K562 (cell line): ENCODE measurements around the gene SIGLEC1. TPM values are rescaled to one million over a fixed set of nuclear protein-coding genes. Genes with fewer than 3 reads are reported as not detected.

Experiments used
- ATAC-seq: fragments of 200-7000 bp; cut with Tn5 transposase; 3 replicates; pipeline ENCODE4 v1.9.1; 2020; ENCODE audit warnings: moderate library complexity
- BruUV-seq: library from RNA; stranded (reverse); fragments of 400-500 nt; replicated peaks from 2 replicates; lab custom pipeline; 2021; lab: Mats Ljungman, UMichigan
- CTCF ChIA-PET: fragments of 300-600 bp; formaldehyde crosslinking; extraction: SDS; loops from one replicate; lab custom pipeline; 2021; ENCODE audit warnings: low intra/inter-chr PET ratio; lab: Yijun Ruan, JAX
- POLR2A ChIA-PET: fragments of 300-600, 350-650 bp; sonication (Branson Sonifier 250); formaldehyde crosslinking; extraction: SDS; loops from one replicate; lab custom pipeline; 2021; ENCODE audit warnings: antibody characterized with exemption, inconsistent platforms; lab: Yijun Ruan, JAX
- DNase-seq, 4 experiments: peaks; one replicate each; pipeline versions ENCODE4 v3.0.0 to v3.0.0-alpha.2; 2011 to 2018; ENCODE audit warnings: low spot score in 3 of 4, mixed read lengths in 3 of 4; ENCODE audit errors: extremely low read depth in 1 of 4
- FAIRE-seq: peaks from 2 replicates; lab custom pipeline; 2011; peaks lifted over from hg19 to GRCh38; lab: Jason Lieb, UNC
- H2AFZ ChIP-seq: 2 replicates; pipeline ENCODE4 v1.6.0; 2011; ENCODE audit warnings: low read depth, low read length, control low read depth, inconsistent platforms
- H3K27ac ChIP-seq: fragments of 200-600 bp; 3 replicates; pipeline ENCODE4 v1.8.0; 2011; ENCODE audit warnings: low read depth, mild to moderate bottlenecking, control low read depth, inconsistent platforms, low read length, moderate library complexity, mixed read lengths; ENCODE audit errors: extremely low read depth
- H3K27me3 ChIP-seq, 2 experiments: fragments of 300-600 bp in 1 of 2; 2 replicates in 1 of 2; 3 replicates in 1 of 2; pipeline versions ENCODE4 v1.6.0 to v1.8.0; 2011; ENCODE audit warnings: inconsistent platforms in 2 of 2, low read length in 2 of 2, mild to moderate bottlenecking in 1 of 2, mixed read lengths in 1 of 2, moderate library complexity in 1 of 2; ENCODE audit not compliant: control insufficient read depth in 2 of 2, insufficient read depth in 2 of 2
- H3K36me3 ChIP-seq: fragments of 300-600 bp; 3 replicates; pipeline ENCODE4 v1.8.0; 2011; ENCODE audit warnings: mild to moderate bottlenecking, low read length, inconsistent platforms; ENCODE audit not compliant: control insufficient read depth, insufficient read depth
- H3K4me1 ChIP-seq, 2 experiments: fragments of 200-600 bp in 1 of 2; replicated peaks in 1 of 2; 2 replicates in 1 of 2; 3 replicates in 1 of 2; pipeline versions ENCODE4 v1.5.1 to v1.8.0; 2011; ENCODE audit warnings: inconsistent platforms in 2 of 2, low read length in 2 of 2, mild to moderate bottlenecking in 1 of 2, mixed read lengths in 1 of 2, moderate library complexity in 1 of 2; ENCODE audit not compliant: control insufficient read depth in 2 of 2, insufficient read depth in 2 of 2
- H3K4me2 ChIP-seq: 2 replicates; pipeline ENCODE4 v1.6.1; 2011; ENCODE audit warnings: low read length, control low read depth, inconsistent platforms, mixed read lengths; ENCODE audit not compliant: insufficient read depth
- H3K4me3 ChIP-seq: fragments of 200-600 bp; sonication (generic), shearing (Covaris generic); 2 replicates; pipeline ENCODE4 v1.5.1; 2016; ENCODE audit warnings: control low read depth, inconsistent platforms
- H3K79me2 ChIP-seq: fragments of 200-600 bp; 3 replicates; pipeline ENCODE4 v1.8.0; 2011; ENCODE audit warnings: low read length, inconsistent platforms; ENCODE audit not compliant: control insufficient read depth, insufficient read depth
- H3K9ac ChIP-seq, 2 experiments: 2 replicates each; pipeline versions ENCODE4 v1.6.0 to v1.6.1; 2011; ENCODE audit warnings: low read depth in 2 of 2, low read length in 2 of 2, control low read depth in 1 of 2, inconsistent platforms in 1 of 2, mild to moderate bottlenecking in 1 of 2, mixed read lengths in 1 of 2; ENCODE audit not compliant: insufficient read depth in 1 of 2
- H3K9me1 ChIP-seq: one replicate; pipeline ENCODE4 v1.6.0; 2011; ENCODE audit warnings: inconsistent platforms, mild to moderate bottlenecking, low read length, moderate library complexity; ENCODE audit not compliant: control insufficient read depth, insufficient read depth
- H3K9me3 ChIP-seq: replicated peaks from 2 replicates; pipeline ENCODE4 v1.5.1; 2011; ENCODE audit warnings: low read depth, low read length, inconsistent platforms; ENCODE audit not compliant: control insufficient read depth, insufficient read depth
- H4K20me1 ChIP-seq: replicated peaks from 2 replicates; pipeline ENCODE4 v1.6.1; 2011; ENCODE audit warnings: low read length, inconsistent platforms, mixed read lengths; ENCODE audit not compliant: control insufficient read depth, insufficient read depth
- SMARCE1 ChIP-seq: fragments of 450-650 bp; IDR thresholded peaks from 2 replicates; pipeline ENCODE4 v1.7.1; 2016; ENCODE audit warnings: mild to moderate bottlenecking
- SRF ChIP-seq, 2 experiments: fragments of 250-450, 450-650 bp in 1 of 2; sonication (Bioruptor Pico) in 1 of 2; sonication (generic) in 1 of 2; formaldehyde crosslinking; IDR thresholded peaks; 2 replicates each; pipeline versions ENCODE4 v1.5.0 to v1.5.1; 2020 to 2022; ENCODE audit warnings: mild to moderate bottlenecking in 1 of 2, missing genetic modification reagents in 1 of 2
- TBL1XR1 ChIP-seq, 2 experiments: IDR thresholded peaks; 2 replicates each; pipeline ENCODE4 v1.6.1; 2012; ENCODE audit warnings: improper control_type of control experiment in 2 of 2, low read length in 2 of 2, mild to moderate bottlenecking in 1 of 2
- TCF3 ChIP-seq: sonication (generic); formaldehyde crosslinking; IDR thresholded peaks from 2 replicates; pipeline ENCODE4 v1.4.0; 2020; ENCODE audit warnings: mild to moderate bottlenecking, missing genetic modification reagents
- TRIM24 ChIP-seq, 2 experiments: fragments of 450-650 bp; IDR thresholded peaks; 2 replicates each; pipeline ENCODE4 v1.6.1; 2016
- ZNF134 ChIP-seq: fragments of 250-450 bp; sonication (Bioruptor Pico); conservative IDR thresholded peaks from 2 replicates; pipeline ENCODE4 v1.4.0; 2020
- ZNF143 ChIP-seq: sonication (generic); formaldehyde crosslinking; IDR thresholded peaks from 2 replicates; pipeline ENCODE4 v1.9.0; 2022; ENCODE audit warnings: mild to moderate bottlenecking, missing genetic modification reagents
- WGBS: fragments of 100-300 bp; shearing (Covaris generic); methylation state at CpG from one replicate; pipeline ENCODE4 v1.1.6; 2016; ENCODE audit warnings: low coverage, mixed read lengths; ENCODE audit not compliant: insufficient coverage; ENCODE audit errors: missing lambda C conversion rate; 5-methylcytosine and 5-hydroxymethylcytosine counted together
- in situ Hi-C: fragments of 300-500 bp; cut with MboI; formaldehyde crosslinking; loops from 4 replicates; pipeline ENCODE4 v1.15.0; 2018; ENCODE audit warnings: inconsistent platforms, mixed read lengths
- intact Hi-C: fragments of 100-400 bp; cut with micrococcal nuclease; formaldehyde crosslinking; loops from 2 replicates; pipeline ENCODE4 v1.14.2; 2022
- polyA plus RNA-seq, 8 experiments: library from polyadenylated mRNA; depleted of rRNA in 4 of 8; stranded (reverse) in 5 of 8; unstranded in 3 of 8; fragments of >200 nt; fragmentation: Nextera tagmentation in 2 of 8; fragmentation: Illumina TruSeq in 1 of 8; extraction: Ambion mirVana in 2 of 8; extraction: Trizol in 1 of 8; gene quantifications; 2 replicates each; pipeline versions ENCODE4 v1.2.1 to v1.2.3, GENCODE V29; 2011 to 2014; ENCODE audit warnings: inconsistent platforms in 1 of 8, missing spikeins in 1 of 8
- total RNA-seq, 7 experiments: library from RNA; depleted of rRNA in 6 of 7; stranded (reverse); fragments of >200 nt in 6 of 7; fragmentation: Illumina TruSeq in 2 of 7; extraction: Trizol in 2 of 7; gene quantifications; 2 replicates each; pipeline versions ENCODE4 v1.2.1 to v1.2.3, GENCODE V29; 2011 to 2021; ENCODE audit warnings: low replicate concordance in 1 of 7
- TF ChIP-seq, protein P1 (sequence below): IDR thresholded peaks from 3 replicates; pipeline ENCODE4 v1.6.1; 2011; ENCODE audit warnings: borderline replicate concordance, mild to moderate bottlenecking, moderate library complexity; ENCODE audit not compliant: insufficient read length; ENCODE audit errors: extremely low read depth
- TF ChIP-seq, protein P2 (sequence below): sonication (generic); formaldehyde crosslinking; IDR thresholded peaks from 2 replicates; pipeline ENCODE4 v1.8.1; 2023; ENCODE audit warnings: missing genetic modification reagents, mild to moderate bottlenecking, borderline replicate concordance

SIGLEC1 gene
- total and polyA plus RNA-seq, 9 of the 15 experiments (the other 6 are each of a cell fraction or from before 2014, with no cell fraction given): 0.05 to 0.07 TPM; not detected in 7

DNA sequence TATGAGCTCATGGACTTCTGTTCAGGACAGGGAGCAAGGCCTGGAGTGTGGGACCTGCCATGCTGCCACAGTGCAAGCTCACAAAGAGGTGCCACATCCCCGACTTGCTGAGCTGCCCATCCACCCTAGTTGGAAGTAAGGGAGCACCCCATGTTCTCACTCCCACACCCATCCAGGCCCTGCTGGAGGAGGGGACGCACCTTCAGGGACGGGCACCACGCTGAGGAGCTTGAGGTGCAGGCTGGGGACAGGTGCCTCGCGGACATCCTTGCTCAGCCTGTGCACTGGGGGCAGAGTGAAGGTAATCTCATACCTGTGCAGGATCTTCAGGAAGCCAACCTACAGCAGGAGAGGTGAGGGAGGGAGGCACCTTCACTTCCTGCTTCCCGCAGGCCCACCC is 42.9 kb upstream of the SIGLEC1 start (continued):
- TF ChIP-seq, protein P1, sequence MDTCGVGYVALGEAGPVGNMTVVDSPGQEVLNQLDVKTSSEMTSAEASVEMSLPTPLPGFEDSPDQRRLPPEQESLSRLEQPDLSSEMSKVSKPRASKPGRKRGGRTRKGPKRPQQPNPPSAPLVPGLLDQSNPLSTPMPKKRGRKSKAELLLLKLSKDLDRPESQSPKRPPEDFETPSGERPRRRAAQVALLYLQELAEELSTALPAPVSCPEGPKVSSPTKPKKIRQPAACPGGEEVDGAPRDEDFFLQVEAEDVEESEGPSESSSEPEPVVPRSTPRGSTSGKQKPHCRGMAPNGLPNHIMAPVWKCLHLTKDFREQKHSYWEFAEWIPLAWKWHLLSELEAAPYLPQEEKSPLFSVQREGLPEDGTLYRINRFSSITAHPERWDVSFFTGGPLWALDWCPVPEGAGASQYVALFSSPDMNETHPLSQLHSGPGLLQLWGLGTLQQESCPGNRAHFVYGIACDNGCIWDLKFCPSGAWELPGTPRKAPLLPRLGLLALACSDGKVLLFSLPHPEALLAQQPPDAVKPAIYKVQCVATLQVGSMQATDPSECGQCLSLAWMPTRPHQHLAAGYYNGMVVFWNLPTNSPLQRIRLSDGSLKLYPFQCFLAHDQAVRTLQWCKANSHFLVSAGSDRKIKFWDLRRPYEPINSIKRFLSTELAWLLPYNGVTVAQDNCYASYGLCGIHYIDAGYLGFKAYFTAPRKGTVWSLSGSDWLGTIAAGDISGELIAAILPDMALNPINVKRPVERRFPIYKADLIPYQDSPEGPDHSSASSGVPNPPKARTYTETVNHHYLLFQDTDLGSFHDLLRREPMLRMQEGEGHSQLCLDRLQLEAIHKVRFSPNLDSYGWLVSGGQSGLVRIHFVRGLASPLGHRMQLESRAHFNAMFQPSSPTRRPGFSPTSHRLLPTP: no peak
- no peak for TF ChIP-seq SMARCE1
- TF ChIP-seq SRF (CRISPR knock-in tag; IDR thresholded peaks at IDR 0.05): no peak
- no peak for TF ChIP-seq TBL1XR1 (IDR thresholded peaks at IDR 0.05; ENCODE audit: low read length in 2 of 2)
- TF ChIP-seq TRIM24 (IDR thresholded peaks at IDR 0.05): no peak
- TF ChIP-seq, all 486 proteins: peak for 0

DNA sequence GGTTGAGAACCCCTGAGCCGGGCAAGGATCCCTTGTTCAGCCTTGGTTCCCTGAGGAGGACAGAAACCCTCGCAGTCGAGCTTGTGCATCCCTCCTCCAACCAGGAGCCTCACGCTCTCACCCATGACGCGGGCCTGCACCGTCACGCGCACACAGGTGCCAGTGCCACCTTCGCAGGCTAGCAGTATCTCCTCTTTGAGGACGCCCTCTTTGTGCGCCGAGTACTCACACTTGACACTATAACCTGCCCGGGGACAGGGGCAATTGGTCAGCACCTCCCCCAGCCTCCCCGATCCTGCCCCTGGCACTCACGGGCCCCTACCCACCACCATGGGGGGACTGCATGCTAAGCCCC is 41.9 kb upstream of the SIGLEC1 start:
- Histone ChIP-seq H3K27ac (no peak overlapping the region), H3K79me2 (no peaks in the 10 kb centered on the region), H3K9me3 (no peaks in the 10 kb centered on the region), H3K4me3 (no peak overlapping the region), H4K20me1 (no peaks in the 10 kb centered on the region), H3K4me2 (no peak overlapping the region), H3K36me3 (peaks cover 50% of the 10 kb centered on the region; the same call in 2 of the 3 replicates), H3K9ac (no peak overlapping the region; a peak in 1 of 4 replicates), H3K27me3 (no peaks in the 10 kb centered on the region), H3K4me1 (peaks cover 0 to 20% of the 10 kb centered on the region in 2 experiments; a peak in 2 of 5 replicates), H2AFZ (no peak overlapping the region), H3K9me1 (peaks cover 2% of the 10 kb centered on the region)
- TF ChIP-seq ZNF134 (CRISPR knock-in tag) (no peak), TCF3 (CRISPR knock-in tag) (no peak), ZNF143 (CRISPR knock-in tag) (no peak)
- TF ChIP-seq, protein P2, sequence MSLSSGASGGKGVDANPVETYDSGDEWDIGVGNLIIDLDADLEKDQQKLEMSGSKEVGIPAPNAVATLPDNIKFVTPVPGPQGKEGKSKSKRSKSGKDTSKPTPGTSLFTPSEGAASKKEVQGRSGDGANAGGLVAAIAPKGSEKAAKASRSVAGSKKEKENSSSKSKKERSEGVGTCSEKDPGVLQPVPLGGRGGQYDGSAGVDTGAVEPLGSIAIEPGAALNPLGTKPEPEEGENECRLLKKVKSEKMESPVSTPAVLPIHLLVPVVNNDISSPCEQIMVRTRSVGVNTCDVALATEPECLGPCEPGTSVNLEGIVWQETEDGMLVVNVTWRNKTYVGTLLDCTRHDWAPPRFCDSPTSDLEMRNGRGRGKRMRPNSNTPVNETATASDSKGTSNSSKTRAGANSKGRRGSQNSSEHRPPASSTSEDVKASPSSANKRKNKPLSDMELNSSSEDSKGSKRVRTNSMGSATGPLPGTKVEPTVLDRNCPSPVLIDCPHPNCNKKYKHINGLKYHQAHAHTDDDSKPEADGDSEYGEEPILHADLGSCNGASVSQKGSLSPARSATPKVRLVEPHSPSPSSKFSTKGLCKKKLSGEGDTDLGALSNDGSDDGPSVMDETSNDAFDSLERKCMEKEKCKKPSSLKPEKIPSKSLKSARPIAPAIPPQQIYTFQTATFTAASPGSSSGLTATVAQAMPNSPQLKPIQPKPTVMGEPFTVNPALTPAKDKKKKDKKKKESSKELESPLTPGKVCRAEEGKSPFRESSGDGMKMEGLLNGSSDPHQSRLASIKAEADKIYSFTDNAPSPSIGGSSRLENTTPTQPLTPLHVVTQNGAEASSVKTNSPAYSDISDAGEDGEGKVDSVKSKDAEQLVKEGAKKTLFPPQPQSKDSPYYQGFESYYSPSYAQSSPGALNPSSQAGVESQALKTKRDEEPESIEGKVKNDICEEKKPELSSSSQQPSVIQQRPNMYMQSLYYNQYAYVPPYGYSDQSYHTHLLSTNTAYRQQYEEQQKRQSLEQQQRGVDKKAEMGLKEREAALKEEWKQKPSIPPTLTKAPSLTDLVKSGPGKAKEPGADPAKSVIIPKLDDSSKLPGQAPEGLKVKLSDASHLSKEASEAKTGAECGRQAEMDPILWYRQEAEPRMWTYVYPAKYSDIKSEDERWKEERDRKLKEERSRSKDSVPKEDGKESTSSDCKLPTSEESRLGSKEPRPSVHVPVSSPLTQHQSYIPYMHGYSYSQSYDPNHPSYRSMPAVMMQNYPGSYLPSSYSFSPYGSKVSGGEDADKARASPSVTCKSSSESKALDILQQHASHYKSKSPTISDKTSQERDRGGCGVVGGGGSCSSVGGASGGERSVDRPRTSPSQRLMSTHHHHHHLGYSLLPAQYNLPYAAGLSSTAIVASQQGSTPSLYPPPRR (CRISPR knock-in tag): no peak
- WGBS: 87% methylated on average over 7 of the region's 16 CpGs
- FAIRE-seq: no peak
- DNase-seq: no peak
- CTCF ChIA-PET: no interaction called here
- BruUV-seq: no TSS peak
- in situ Hi-C loops (no loop called here), intact Hi-C loops (no loop called here)
- ATAC-seq: no peak
- POLR2A ChIA-PET: interaction anchor here (0.6 to 1.2 kb wide), 2 partner anchors 14 to 17 kb away, joined by 3 to 4 read pairs; no protein-coding TSS in a partner anchor
